H1 (cell line): Measurements from ENCODE around the gene TMEM221. TPM values are rescaled to one million over a fixed set of nuclear protein-coding genes. Genes with fewer than 3 reads are reported as not detected.

Source experiments
- CTCF ChIA-PET: fragments of 300-600 bp; sonication (Branson Sonifier 250); formaldehyde crosslinking; loops from one replicate; lab custom pipeline; 2021; ENCODE audit not compliant: partially characterized antibody; lab: Charles Lee
- POLR2A ChIA-PET: fragments of 300-600 bp; sonication (Branson Sonifier 250); formaldehyde crosslinking; loops from one replicate; lab custom pipeline; 2021; ENCODE audit warnings: inconsistent platforms; ENCODE audit not compliant: partially characterized antibody; lab: Charles Lee
- DNase-seq, 2 experiments: peaks; one replicate each; pipeline versions ENCODE4 v3.0.0 to v3.0.0-alpha.2; 2010 to 2022; ENCODE audit warnings: low spot score in 2 of 2, low read depth in 1 of 2, mixed read lengths in 1 of 2
- FAIRE-seq: peaks from 2 replicates; lab custom pipeline; 2011; peaks lifted over from hg19 to GRCh38; lab: Jason Lieb, UNC
- H2AFZ ChIP-seq: 2 replicates; pipeline ENCODE4 v1.8.1; 2012; ENCODE audit warnings: low read length, inconsistent platforms
- H2AK5ac ChIP-seq: 2 replicates; pipeline ENCODE4 v1.6.1; 2013; ENCODE audit warnings: low read depth, low read length
- H2BK120ac ChIP-seq: replicated peaks from 2 replicates; pipeline ENCODE3; 2013; ENCODE audit warnings: low read depth, low read length, inconsistent platforms
- H2BK12ac ChIP-seq: 2 replicates; pipeline ENCODE4 v1.6.1; 2013; ENCODE audit warnings: low read depth, low read length
- H2BK15ac ChIP-seq: 2 replicates; pipeline ENCODE4 v1.6.1; 2013; ENCODE audit warnings: low read length
- H2BK20ac ChIP-seq: 2 replicates; pipeline ENCODE4 v1.6.1; 2013; ENCODE audit warnings: low read length
- H2BK5ac ChIP-seq: 2 replicates; pipeline ENCODE4 v1.6.1; 2013; ENCODE audit warnings: low read depth, low read length
- H3K14ac ChIP-seq: 2 replicates; pipeline ENCODE4 v1.6.1; 2013; ENCODE audit warnings: inconsistent platforms; ENCODE audit not compliant: insufficient read length
- H3K18ac ChIP-seq: 2 replicates; pipeline ENCODE4 v1.6.1; 2013; ENCODE audit warnings: low read length; ENCODE audit errors: extremely low read depth
- H3K23ac ChIP-seq: 2 replicates; pipeline ENCODE4 v1.6.1; 2013; ENCODE audit warnings: inconsistent platforms; ENCODE audit not compliant: insufficient read length
- H3K23me2 ChIP-seq: 2 replicates; pipeline ENCODE4 v1.6.1; 2013; ENCODE audit warnings: low read depth, low read length
- H3K27ac ChIP-seq: 2 replicates; pipeline ENCODE4 v1.6.1; 2011; ENCODE audit warnings: low read depth, low read length, inconsistent platforms
- H3K27me3 ChIP-seq, 4 experiments: replicated peaks in 1 of 4; 1 replicate in 1 of 4; 2 replicates in 3 of 4; pipeline versions ENCODE4 v1.6.1 to v1.8.1; 2011 to 2013; ENCODE audit warnings: low read length in 3 of 4, mild to moderate bottlenecking in 3 of 4, inconsistent platforms in 2 of 4, mixed read lengths in 2 of 4, moderate library complexity in 1 of 4; ENCODE audit not compliant: control insufficient read depth in 3 of 4, insufficient read depth in 3 of 4; ENCODE audit errors: extremely low read depth in 1 of 4
- H3K36me3 ChIP-seq, 4 experiments: 2 replicates each; pipeline versions ENCODE4 v1.6.1 to v1.8.1; 2011 to 2013; ENCODE audit warnings: mild to moderate bottlenecking in 4 of 4, low read length in 3 of 4, moderate library complexity in 2 of 4, control low read depth in 1 of 4, inconsistent platforms in 1 of 4; ENCODE audit not compliant: insufficient read depth in 4 of 4, control insufficient read depth in 2 of 4
- H3K4ac ChIP-seq: replicated peaks from 2 replicates; pipeline ENCODE3; 2013; ENCODE audit warnings: low read length, low read depth, mixed read lengths, inconsistent platforms; ENCODE audit not compliant: insufficient read length
- H3K4me1 ChIP-seq, 4 experiments: replicated peaks in 1 of 4; 1 replicate in 1 of 4; 2 replicates in 3 of 4; pipeline versions ENCODE4 v1.6.1 to v1.8.1; 2011 to 2013; ENCODE audit warnings: low read length in 3 of 4, inconsistent platforms in 2 of 4, mixed read lengths in 1 of 4; ENCODE audit not compliant: insufficient read depth in 4 of 4, control insufficient read depth in 3 of 4
- H3K4me2 ChIP-seq, 2 experiments: 2 replicates each; pipeline versions ENCODE4 v1.6.1 to v1.8.1; 2011 to 2013; ENCODE audit warnings: low read depth in 2 of 2, low read length in 2 of 2, control low read depth in 1 of 2, inconsistent platforms in 1 of 2, mild to moderate bottlenecking in 1 of 2; ENCODE audit not compliant: insufficient read depth in 1 of 2
- H3K4me3 ChIP-seq, 4 experiments: fragments of 200-600, 300-600 bp in 1 of 4; sonication (generic), shearing (Covaris generic), sonication (Bioruptor Twin) in 1 of 4; 2 replicates each; pipeline versions ENCODE4 v1.5.1 to v1.8.1; 2011 to 2016; ENCODE audit warnings: low read length in 4 of 4, low read depth in 3 of 4, control low read depth in 2 of 4, inconsistent platforms in 2 of 4, mild to moderate bottlenecking in 2 of 4, mixed read lengths in 1 of 4, moderate library complexity in 1 of 4; ENCODE audit not compliant: insufficient read depth in 2 of 4; ENCODE audit errors: extremely low read depth in 1 of 4
- H3K56ac ChIP-seq: replicated peaks from 2 replicates; pipeline ENCODE3; 2013; ENCODE audit warnings: low read depth, mild to moderate bottlenecking, mixed read lengths, low read length, inconsistent platforms; ENCODE audit not compliant: insufficient read length
- H3K79me1 ChIP-seq: 2 replicates; pipeline ENCODE4 v1.6.1; 2013; ENCODE audit warnings: low read depth, low read length, control low read depth
- H3K79me2 ChIP-seq, 2 experiments: 2 replicates each; pipeline versions ENCODE4 v1.6.1 to v1.8.1; 2012 to 2013; ENCODE audit warnings: low read length in 2 of 2, mild to moderate bottlenecking in 2 of 2, inconsistent platforms in 1 of 2; ENCODE audit not compliant: insufficient read depth in 2 of 2, control insufficient read depth in 1 of 2
- H3K9ac ChIP-seq, 4 experiments: replicated peaks in 1 of 4; 1 replicate in 1 of 4; 2 replicates in 3 of 4; pipeline versions ENCODE4 v1.6.1 to v1.8.1; 2011 to 2013; ENCODE audit warnings: low read depth in 3 of 4, low read length in 3 of 4, control low read depth in 2 of 4, mild to moderate bottlenecking in 2 of 4, moderate library complexity in 2 of 4, inconsistent platforms in 1 of 4; ENCODE audit errors: extremely low read depth in 1 of 4
- H3K9me3 ChIP-seq, 2 experiments: 2 replicates each; pipeline versions ENCODE4 v1.6.1 to v1.8.1; 2012 to 2013; ENCODE audit warnings: mild to moderate bottlenecking in 2 of 2, moderate library complexity in 2 of 2, control low read depth in 1 of 2, inconsistent platforms in 1 of 2, low read depth in 1 of 2, low read length in 1 of 2, mixed read lengths in 1 of 2; ENCODE audit not compliant: insufficient read depth in 2 of 2
- H4K20me1 ChIP-seq, 2 experiments: replicated peaks in 1 of 2; 2 replicates each; pipeline versions ENCODE3 to v1.8.1; 2011 to 2013; ENCODE audit warnings: inconsistent platforms in 2 of 2, low read length in 2 of 2, mild to moderate bottlenecking in 1 of 2; ENCODE audit not compliant: insufficient read depth in 2 of 2, control insufficient read depth in 1 of 2
- H4K5ac ChIP-seq: 2 replicates; pipeline ENCODE4 v1.6.1; 2013; ENCODE audit warnings: low read length, low read depth, mixed read lengths, inconsistent platforms; ENCODE audit not compliant: insufficient read length
- H4K8ac ChIP-seq: 2 replicates; pipeline ENCODE4 v1.8.0; 2013; ENCODE audit warnings: mild to moderate bottlenecking, moderate library complexity, low read length, inconsistent platforms; ENCODE audit not compliant: insufficient read depth; ENCODE audit errors: extremely low read depth
- H4K91ac ChIP-seq: replicated peaks from 2 replicates; pipeline ENCODE3; 2013; ENCODE audit warnings: low read length, mixed read lengths, inconsistent platforms; ENCODE audit not compliant: insufficient read length
- BACH1 ChIP-seq: IDR thresholded peaks from 2 replicates; pipeline ENCODE4 v1.6.1; 2012; ENCODE audit warnings: low read length, improper control_type of control experiment
- BRCA1 ChIP-seq: IDR thresholded peaks from 2 replicates; pipeline ENCODE4 v1.6.1; 2012; ENCODE audit warnings: low read depth, low read length, improper control_type of control experiment
- CBX8 ChIP-seq: fragments of 300-800, 300-1000 bp; sonication (generic); IDR thresholded peaks from 2 replicates; pipeline ENCODE4 v1.7.1; 2016; ENCODE audit warnings: low read depth, low read length, borderline replicate concordance
- CEBPB ChIP-seq: IDR thresholded peaks from 2 replicates; pipeline ENCODE4 v1.6.1; 2012; ENCODE audit warnings: low read depth, low read length
- KDM4A ChIP-seq: IDR thresholded peaks from one replicate; pipeline ENCODE4 v1.7.1; 2012; ENCODE audit warnings: low read depth, mild to moderate bottlenecking, moderate library complexity, low read length, inconsistent platforms; ENCODE audit not compliant: severe bottlenecking
- POLR2A ChIP-seq, 2 experiments: IDR thresholded peaks; 1 replicate in 1 of 2; 2 replicates in 1 of 2; pipeline ENCODE4 v1.6.1; 2011; ENCODE audit warnings: low read depth in 2 of 2, low read length in 2 of 2, mild to moderate bottlenecking in 2 of 2; ENCODE audit errors: control extremely low read depth in 1 of 2
- POU5F1 ChIP-seq: IDR thresholded peaks from 2 replicates; pipeline ENCODE4 v1.6.1; 2011; ENCODE audit warnings: low read depth, mild to moderate bottlenecking, low read length, moderate library complexity
- RXRA ChIP-seq: IDR thresholded peaks from 2 replicates; pipeline ENCODE4 v1.6.1; 2011; ENCODE audit warnings: low read depth, mild to moderate bottlenecking, low read length, moderate library complexity; ENCODE audit not compliant: insufficient read depth
- SIN3A ChIP-seq, 2 experiments: IDR thresholded peaks in 1 of 2; conservative IDR thresholded peaks in 1 of 2; 2 replicates each; pipeline ENCODE4 v1.6.1; 2011 to 2012; ENCODE audit warnings: low read length in 2 of 2, improper control_type of control experiment in 1 of 2, low read depth in 1 of 2, mild to moderate bottlenecking in 1 of 2
- TAF7 ChIP-seq: optimal IDR thresholded peaks from 2 replicates; pipeline ENCODE3; 2011; ENCODE audit warnings: low read depth, mild to moderate bottlenecking, inconsistent platforms, low read length, moderate library complexity, borderline replicate concordance
- TEAD4 ChIP-seq: IDR thresholded peaks from 2 replicates; pipeline ENCODE4 v1.6.1; 2012; ENCODE audit warnings: low read depth, low read length, inconsistent platforms, mixed read lengths
- USF2 ChIP-seq: IDR thresholded peaks from 2 replicates; pipeline ENCODE4 v1.6.1; 2011; ENCODE audit warnings: low read length, improper control_type of control experiment
- WGBS, 2 experiments: shearing (Covaris generic) in 1 of 2; methylation state at CpG; one replicate each; pipeline versions ENCODE4 v1.1.6 to v1.1.7; 2013 to 2015; ENCODE audit warnings: low lambda C conversion rate in 2 of 2, mixed read lengths in 2 of 2, inconsistent platforms in 1 of 2, low coverage in 1 of 2, missing lambda C conversion rate in 1 of 2; ENCODE audit not compliant: insufficient replicate concordance in 2 of 2, insufficient coverage in 1 of 2, insufficient read length in 1 of 2; ENCODE audit errors: extremely low coverage in 1 of 2, missing lambda C conversion rate in 1 of 2; 5-methylcytosine and 5-hydroxymethylcytosine counted together
- polyA plus RNA-seq, 7 experiments: library from polyadenylated mRNA; depleted of rRNA in 3 of 7; stranded (reverse) in 5 of 7; unstranded in 2 of 7; fragments of >200 nt in 5 of 7; fragments of 200-250 nt in 2 of 7; gene quantifications; 1 replicate in 5 of 7; 2 replicates in 1 of 7; 4 replicates in 1 of 7; pipeline versions ENCODE4 v1.2.1 to v1.2.3, GENCODE V29; 2011 to 2013; ENCODE audit warnings: missing spikeins in 2 of 7, mixed read lengths in 2 of 7
- total RNA-seq: library from RNA; stranded (reverse); fragmentation: NEBNext Ultra II Directional; extraction: Animal tissue kit (Norgen Biotek cat#: 25700); gene quantifications from 2 replicates; pipeline ENCODE4 v1.2.1, GENCODE V29; 2021

TMEM221 gene
- total and polyA plus RNA-seq, 2 of the 8 experiments (the other 6 are each of a cell fraction or from before 2014, with no cell fraction given) = 1.4 to 2.0 TPM

DNA sequence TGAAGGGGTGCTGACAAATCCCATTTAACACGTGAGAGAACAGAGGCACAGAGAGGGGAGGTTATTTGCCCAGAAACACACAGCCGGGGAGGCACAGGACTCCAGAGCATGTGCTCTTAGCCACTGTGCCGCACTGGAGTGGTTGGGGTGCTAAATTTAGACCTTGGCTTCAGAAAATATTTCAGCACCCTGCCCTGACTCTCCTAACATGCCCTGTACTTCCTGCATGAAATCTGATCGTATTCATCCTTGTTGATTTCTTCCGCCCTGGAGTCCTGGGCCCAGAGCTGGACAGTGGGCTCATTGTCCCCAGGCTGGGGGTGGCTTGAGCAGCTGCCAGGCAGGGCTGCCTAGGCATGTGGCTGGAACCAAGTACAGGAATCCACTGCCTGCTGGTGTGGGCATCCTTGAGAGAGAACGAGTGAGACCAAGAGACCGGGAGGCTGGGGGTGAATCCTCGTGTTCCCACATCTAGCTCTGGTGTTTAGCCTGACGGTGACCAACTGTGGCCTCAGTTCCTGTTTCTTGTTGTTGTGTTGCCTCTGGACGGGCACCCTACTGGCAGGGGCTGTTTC, 27.2 kb upstream of the TMEM221 start:
- CTCF ChIA-PET = interaction anchor here (1.3 to 1.8 kb wide), 2 partner anchors 21 to 25 kb away, joined by 5 to 7 read pairs; no protein-coding TSS in a partner anchor
- no peak overlapping the region for H3K9ac ChIP-seq
- no peak overlapping the region for H2AFZ ChIP-seq
- TF ChIP-seq POU5F1 = no peak
- TF ChIP-seq TAF7 = no peak
- TF ChIP-seq TEAD4 = no peak
- no peak for TF ChIP-seq KDM4A
- no peak for TF ChIP-seq RXRA
- no peak for TF ChIP-seq SIN3A (conservative IDR thresholded peaks at IDR 0.05 in 1 of 2, IDR thresholded peaks at IDR 0.05 in 1 of 2; ENCODE audit: low read depth in 1 of 2, low read length in 2 of 2)
- TF ChIP-seq CEBPB = no peak
- no peak for TF ChIP-seq BACH1
- no peak for TF ChIP-seq USF2
- no peak for TF ChIP-seq CBX8
- no peak for TF ChIP-seq BRCA1
- no peak for TF ChIP-seq POLR2A (IDR thresholded peaks at IDR 0.05; ENCODE audit: control extremely low read depth in 1 of 2, low read depth in 2 of 2, low read length in 2 of 2)

More for the DNA sequence above, 27.2 kb upstream of the TMEM221 start:
- Histone ChIP-seq H3K79me1 (no peaks in the 10 kb centered on the region; the same call in 1 of the 2 replicates), H3K27me3 (peaks cover 0 to 6% (median 1%) of the 10 kb centered on the region in 4 experiments; a peak in 3 of 7 replicates), H3K27ac (no peak overlapping the region), H3K4me1 (peaks cover 2 to 6% (median 5%) of the 10 kb centered on the region in 4 experiments; a peak in 4 of 7 replicates), H3K23ac (no peak overlapping the region), H2BK20ac (no peak overlapping the region), H3K56ac (no peak overlapping the region), H3K4me3 (no peak overlapping the region), H2BK15ac (no peak overlapping the region), H4K91ac (no peak overlapping the region), H3K23me2 (peaks cover 4% of the 10 kb centered on the region; the same call in 1 of the 2 replicates), H4K8ac (no peak overlapping the region; the same call in 1 of the 2 replicates), H3K4ac (peak overlapping the region; percentile 47), H3K36me3 (no peaks in the 10 kb centered on the region), H2BK120ac (no peak overlapping the region), H3K4me2 (no peak overlapping the region), H2BK12ac (no peak overlapping the region), H2AK5ac (no peak overlapping the region), H4K5ac (no peak overlapping the region), H3K9me3 (no peaks in the 10 kb centered on the region), H3K79me2 (no peaks in the 10 kb centered on the region; a peak in 1 of 4 replicates), H2BK5ac (no peak overlapping the region), H3K14ac (no peak overlapping the region), H3K18ac (no peak overlapping the region), H4K20me1 (no peaks in the 10 kb centered on the region)
- DNase-seq (no peak), FAIRE-seq (no peak)
- WGBS, 2 experiments = 94% methylated on average over 10 of the region's 10 CpGs; no CpG with 5 or more reads in 1 of the 2 experiments
- POLR2A ChIA-PET = no interaction called here
